ENCODE data around the gene NAV2. TPM values are rescaled to one million over a fixed set of nuclear protein-coding genes. Genes with fewer than 3 reads are reported as not detected.
A peak's percentile ranks its signal among the peaks of the same experiment; 100 is the strongest.

The NAV2 gene
- total RNA-seq, 1 donor from 2014 or later = 33.2 TPM

DNA sequence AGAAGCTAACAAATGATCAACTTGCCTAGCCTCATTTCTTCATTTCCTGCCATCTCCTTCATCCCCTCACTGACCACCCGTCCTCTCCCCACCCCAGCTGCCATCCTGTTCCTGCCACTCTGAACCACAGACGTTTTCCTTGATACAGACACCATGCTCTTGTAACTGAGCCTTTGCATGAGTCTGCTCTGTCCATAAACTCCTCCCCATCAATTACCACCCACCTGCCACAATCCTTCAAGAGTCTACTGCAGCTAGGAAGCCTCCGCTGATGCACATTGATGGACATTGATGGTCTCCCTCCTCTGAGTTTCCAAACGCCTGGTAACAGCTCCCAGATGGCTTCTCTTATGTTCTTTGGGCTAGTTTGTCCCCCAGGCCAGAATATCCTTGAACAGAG, 253.8 kb downstream of the NAV2 start:
- DNase-seq (ENCODE audit: low spot score) = no peak
- no peak for ATAC-seq
- intact Hi-C loops (cut with DNase I) = no loop called here

DNA sequence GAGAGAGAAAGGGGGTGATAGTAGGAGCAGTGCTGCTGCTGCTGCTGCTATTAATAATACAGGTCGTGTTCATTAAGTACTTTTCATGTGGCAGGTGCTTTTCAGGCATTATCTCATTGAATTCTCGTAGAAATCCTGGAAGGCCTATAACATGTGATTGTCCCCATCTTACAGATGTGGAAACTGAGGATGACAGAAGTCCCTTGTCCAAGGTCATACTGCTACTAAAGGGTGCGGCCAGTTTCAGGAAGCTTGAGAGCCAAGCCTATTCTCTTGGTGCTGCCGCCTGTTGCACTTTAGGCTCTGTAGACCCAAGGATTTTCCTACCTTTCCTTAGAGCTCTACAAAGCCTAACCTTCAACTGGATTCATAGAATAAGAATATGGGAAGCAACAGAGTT, 254.3 kb downstream of the NAV2 start:
- intact Hi-C loops (cut with DNase I) = no loop called here
- no peak for DNase-seq (ENCODE audit: low spot score)
- ATAC-seq = no peak

DNA sequence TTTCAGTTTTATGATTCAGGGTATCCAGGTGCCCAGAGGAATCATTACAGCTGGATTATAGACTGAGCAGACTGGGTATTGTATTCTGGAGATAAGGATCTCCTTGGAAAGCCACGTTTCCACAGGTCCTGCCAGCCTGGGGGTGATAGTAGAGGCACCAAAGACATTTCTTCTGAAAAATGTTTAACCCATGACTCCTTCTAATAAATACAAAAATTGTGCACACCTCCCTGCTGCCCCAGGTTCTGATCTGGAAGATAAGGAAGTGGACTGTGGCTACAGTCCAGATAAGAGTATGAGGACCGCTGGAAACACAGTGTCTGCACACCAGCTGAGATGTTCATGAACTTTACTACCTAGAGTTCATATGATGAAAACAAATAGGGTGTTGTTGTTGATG, 255.2 kb downstream of the NAV2 start:
- DNase-seq (ENCODE audit: low spot score) (no peak), ATAC-seq (no peak)
- intact Hi-C loops (cut with DNase I) = no loop called here

DNA sequence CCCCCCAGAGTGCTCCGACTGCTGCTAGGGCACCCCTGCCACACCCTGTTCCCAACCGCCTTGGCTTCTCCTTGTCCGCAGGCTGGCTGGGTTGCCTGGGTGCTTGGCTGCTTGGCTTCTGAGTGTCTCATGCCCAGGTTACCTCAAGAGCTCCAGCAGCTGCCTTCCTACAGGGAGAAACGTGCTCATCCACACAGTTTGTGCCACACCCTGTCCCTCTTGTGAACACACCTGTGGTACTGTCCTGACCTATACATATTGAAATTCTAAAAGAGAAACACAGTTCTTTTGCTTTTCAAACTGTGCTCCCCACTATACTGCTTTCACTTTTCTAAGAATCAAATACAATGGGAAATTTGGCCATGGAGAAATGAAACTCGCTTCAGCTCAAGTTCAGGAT, 256.2 kb downstream of the NAV2 start:
- intact Hi-C loops (cut with DNase I) = no loop called here

DNA sequence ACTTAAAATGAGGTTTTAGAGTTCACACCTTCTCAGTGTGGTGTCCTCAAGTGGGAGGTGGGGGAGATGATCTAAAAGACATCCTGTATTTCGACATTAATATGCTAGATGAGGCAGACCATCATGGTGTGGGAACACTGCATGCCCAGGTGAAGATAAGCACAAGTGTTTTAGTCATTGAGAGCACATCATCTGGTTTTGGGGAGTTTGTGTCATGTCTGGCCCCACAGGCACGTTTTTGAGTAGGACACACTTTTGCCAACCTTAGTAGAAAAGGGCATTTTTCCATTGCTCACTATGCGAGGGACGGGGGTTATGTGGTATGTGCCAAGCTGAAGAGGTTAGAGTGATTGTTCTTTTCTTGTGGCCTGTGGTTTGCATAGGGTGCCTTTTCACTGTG, 258.3 kb downstream of the NAV2 start:
- intact Hi-C loops (cut with DNase I) = no loop called here
- ATAC-seq (no peak), DNase-seq (ENCODE audit: low spot score) (no peak)

More for the DNA sequence above, 256.2 kb downstream of the NAV2 start:
- no peak for DNase-seq (ENCODE audit: low spot score)
- ATAC-seq = no peak

DNA sequence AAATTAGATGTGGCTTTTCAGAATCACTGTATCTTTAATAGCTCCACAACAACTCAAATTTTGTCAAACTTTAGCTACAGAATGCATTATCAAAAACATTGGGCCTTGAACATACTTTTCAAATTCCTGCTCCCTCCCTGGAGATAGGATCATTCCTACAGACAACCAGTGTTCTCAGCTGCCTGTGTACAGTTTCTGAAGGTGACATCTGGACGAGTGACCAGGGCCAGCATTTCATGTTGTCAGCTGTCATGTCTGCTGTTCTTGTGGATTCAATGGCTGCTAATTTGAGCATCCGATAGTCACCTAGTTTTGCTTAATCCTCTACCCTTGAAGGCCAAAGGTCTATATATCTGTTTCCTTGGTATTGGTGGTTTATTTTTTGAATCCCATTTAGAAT, 259.5 kb downstream of the NAV2 start:
- ATAC-seq = no peak
- DNase-seq (ENCODE audit: low spot score) = no peak
- intact Hi-C loops (cut with DNase I) = no loop called here

DNA sequence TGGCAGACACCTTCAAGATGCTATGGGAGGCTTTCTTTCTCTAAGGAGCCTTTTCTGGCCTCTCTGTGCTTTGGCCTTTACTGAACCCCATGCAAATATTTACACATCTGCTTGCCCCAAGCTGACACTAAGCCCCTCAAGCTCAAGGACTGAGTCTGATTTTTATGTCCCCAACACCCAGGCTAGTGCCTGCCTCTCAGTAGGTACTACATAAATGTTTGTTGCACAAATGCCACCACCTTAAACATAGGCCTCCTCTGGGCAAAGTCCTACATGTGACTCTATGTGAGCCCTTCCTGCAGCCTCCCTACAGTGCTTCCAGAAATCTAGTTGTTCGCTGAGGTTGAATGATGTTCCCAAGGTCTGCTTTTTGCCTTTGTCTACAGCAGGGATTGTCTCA, 260.0 kb downstream of the NAV2 start:
- intact Hi-C loops (cut with DNase I) = no loop called here
- no peak for ATAC-seq
- DNase-seq (ENCODE audit: low spot score) = no peak

DNA sequence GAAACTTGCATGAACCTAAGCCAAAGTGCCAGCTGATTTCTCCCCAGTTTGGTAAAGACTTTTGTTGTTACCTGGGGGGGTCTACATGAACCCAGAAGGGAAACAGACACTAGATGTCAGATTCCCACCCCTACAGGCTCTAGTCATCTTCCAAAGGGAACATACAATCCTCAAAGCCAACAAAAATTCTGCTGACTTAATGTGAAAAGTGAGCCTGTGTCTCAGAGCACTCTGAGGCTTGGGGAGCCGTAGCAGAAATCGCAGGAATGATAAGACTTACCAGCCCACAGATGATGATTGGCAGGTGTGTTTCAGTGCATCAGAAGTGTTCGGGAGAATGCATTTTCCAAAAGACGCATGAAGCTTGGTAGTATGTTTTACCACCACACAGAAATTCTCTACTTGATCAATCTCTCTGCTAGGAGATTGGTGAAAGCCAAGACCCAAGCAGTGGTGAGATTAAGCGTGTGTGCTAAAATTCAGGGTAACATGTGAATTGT, 260.5 kb downstream of the NAV2 start:
- no peak for DNase-seq (ENCODE audit: low spot score)
- no peak for ATAC-seq
- intact Hi-C loops (cut with DNase I) = no loop called here

DNA sequence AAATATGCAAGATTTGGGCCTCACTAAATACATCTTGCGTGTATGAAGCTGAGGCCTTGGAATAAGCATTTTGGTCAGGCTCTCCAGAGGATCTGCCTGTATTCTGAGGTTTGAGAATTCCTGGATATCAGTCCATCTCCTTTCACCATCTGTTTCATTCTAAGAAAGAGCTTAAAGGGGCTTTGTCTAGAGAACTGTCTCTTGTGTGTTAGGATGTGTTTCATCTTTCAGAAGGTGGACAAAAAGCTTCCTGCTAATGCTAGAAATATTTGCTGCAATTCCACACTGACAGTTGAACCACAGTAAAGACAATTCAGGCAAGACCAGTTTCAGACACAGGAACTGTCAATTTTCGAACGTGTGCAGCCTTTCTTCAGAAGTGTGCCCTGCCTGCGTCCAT, 262.2 kb downstream of the NAV2 start:
- ATAC-seq (no peak), DNase-seq (ENCODE audit: low spot score) (no peak)

DNA sequence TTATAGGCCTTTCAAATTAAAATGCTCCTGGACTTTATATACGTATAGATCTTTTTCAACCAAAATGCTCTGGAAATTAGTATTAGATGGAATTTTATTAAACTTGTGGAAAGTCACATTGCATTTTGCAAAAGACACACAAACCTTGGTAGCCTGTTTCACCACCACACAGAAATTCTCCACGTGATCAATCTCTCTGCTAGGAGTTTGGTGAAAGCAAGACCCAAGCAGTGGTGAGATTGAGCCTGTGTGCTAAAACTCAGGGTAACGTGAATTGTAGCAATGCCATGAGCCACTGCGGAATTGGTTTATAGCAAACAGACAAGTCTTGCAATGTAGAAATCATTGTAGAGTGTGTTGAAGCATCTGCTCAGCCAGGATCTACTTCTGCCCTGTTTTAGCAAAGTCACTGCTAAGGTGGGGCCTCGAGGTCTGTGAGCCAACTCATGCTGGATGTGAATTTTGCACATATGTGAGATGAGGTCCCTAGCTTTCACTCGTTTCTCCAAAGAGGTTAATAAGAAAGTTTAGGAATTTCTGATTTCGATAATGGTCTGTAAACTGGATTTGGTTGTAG, 262.9 kb downstream of the NAV2 start:
- DNase-seq (ENCODE audit: low spot score) (no peak), ATAC-seq (no peak)
- intact Hi-C loops (cut with DNase I) = no loop called here

More for the DNA sequence above, 262.2 kb downstream of the NAV2 start:
- intact Hi-C loops (cut with DNase I) = no loop called here

DNA sequence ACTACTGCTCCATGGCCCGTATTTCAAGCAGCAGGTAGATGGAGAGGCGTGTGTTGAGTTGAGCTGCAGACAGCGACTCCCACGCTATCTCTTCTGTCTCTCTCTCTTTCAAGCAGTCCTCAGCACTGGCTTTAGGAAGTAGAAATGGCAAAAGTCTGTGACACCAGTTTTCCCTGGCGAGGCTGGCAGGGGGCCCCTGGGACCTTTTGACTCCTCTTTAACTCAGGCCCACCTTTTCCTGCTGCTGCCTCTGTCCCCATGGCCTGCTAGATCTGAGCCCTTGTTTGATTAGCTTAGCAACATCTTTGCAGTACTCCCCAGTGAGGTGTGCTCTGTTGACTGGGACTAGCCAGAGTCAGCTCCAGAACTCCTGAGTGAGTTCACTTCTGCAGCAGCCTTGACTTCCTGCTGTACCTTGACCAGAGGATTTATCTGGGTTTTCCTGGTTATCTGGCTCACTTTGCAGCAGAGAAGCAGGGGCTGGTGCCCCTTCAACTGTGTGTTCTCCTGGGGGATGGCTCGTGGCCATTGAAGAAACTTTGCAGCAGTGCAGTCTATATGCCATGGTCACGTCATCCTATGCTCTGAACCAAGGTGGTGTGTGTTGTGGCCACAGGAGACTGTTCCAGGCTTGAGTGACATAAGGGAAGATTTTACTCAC, 263.8 kb downstream of the NAV2 start:
- DNase-seq (ENCODE audit: low spot score) = no peak

DNA sequence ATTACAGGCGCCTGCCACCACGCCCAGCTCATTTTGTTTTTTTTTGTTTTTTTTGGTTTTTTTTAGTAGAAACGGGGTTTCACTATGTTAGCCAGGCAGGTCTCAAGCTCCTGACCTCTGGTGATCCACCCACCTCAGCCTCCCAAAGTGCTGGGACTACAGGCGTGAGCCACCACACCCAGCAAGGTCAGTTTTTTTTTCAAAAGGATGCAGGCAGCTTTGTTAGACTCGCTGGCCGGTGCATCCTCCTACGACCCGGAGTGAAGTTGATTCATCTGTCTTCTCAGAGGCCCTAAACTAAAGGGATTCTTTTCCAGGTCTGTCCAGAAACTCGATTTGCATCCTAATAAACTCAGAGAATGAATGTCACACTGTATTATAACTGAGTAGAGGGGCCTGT, 265.3 kb downstream of the NAV2 start:
- intact Hi-C loops (cut with DNase I) = no loop called here
- ATAC-seq (no peak), DNase-seq (ENCODE audit: low spot score) (no peak)

More for the DNA sequence above, 263.8 kb downstream of the NAV2 start:
- ATAC-seq = no peak
- intact Hi-C loops (cut with DNase I) = no loop called here

DNA sequence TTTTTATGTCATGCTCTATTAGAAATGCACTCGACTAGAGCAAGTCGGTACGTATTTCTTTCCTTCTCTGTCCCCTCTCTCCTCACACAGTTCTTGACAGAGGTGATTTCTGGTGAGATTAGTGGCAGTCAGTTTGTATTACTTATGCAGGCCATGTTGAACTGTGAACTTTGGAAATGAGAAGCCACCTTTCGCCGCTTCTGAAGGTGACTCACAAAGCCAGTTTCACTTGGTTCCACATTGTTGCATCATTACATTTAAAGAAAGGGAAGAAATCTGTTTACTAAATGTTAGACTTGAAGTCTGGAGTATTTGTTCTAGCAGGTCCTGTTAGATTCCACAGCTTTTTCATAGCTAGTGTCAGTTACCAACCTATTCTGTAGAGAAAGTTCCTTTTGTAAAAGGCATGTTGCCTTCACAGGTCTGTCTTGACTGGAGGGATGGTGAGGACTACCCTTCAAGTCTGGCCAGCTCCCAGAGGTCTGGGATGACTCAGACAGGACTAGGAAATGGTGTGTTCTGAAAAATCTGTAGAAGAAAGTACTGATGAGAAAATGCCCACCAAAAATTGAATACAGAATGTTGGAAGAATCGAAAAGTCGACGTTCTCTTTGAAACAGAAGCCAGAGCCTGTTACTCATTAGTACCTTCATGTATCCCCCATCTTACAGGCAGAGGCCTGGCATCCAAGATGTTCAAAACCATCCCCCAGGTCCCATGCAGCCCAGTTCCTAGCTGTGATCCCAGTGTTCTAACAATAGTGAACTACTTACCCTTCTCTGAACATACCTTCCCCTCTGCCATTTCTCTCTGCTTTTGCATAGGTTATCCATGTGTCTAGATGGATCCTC, 266.3 kb downstream of the NAV2 start:
- DNase-seq (ENCODE audit: low spot score) (no peak), ATAC-seq (no peak)
- intact Hi-C loops (cut with DNase I) = no loop called here

DNA sequence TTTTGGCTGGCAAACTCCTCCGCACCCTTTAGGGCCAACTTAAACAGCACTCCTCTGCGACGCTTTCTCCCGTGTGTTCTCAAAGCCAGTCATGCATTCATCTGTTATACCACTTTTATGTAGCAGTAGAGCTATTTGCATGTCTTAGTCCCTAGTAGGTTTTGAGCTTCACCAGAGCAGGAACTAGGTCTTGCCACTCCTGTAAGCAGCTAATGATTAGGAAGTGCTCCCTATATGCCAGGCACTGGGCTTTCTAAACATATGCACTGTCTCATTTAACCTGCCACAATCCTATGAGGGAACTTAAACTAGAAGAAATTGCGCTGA, 266.8 kb downstream of the NAV2 start:
- intact Hi-C loops (cut with DNase I) = no loop called here
- no peak for ATAC-seq

DNA sequence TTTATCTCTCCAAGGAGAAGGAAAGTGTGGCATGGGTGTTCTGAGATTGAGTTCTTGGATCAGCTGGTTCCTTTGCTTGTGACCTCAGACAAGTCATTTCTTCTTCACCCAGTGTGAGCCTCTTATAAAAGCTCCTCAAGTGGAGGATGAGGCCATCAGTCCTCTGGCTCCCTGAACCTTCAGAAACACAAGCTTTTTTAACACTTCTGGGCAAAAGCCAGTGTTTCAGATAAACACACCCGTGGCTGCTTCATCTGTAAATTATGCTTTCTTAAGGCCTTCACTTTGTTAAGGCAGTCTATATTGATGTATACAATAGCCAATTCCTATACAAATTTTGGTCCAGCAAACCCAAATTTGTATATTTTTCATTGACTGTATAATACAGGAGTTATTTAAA, 267.8 kb downstream of the NAV2 start:
- intact Hi-C loops (cut with DNase I) = no loop called here
- no peak for ATAC-seq
- DNase-seq (ENCODE audit: low spot score) = no peak

More for the DNA sequence above, 266.8 kb downstream of the NAV2 start:
- no peak for DNase-seq (ENCODE audit: low spot score)

DNA sequence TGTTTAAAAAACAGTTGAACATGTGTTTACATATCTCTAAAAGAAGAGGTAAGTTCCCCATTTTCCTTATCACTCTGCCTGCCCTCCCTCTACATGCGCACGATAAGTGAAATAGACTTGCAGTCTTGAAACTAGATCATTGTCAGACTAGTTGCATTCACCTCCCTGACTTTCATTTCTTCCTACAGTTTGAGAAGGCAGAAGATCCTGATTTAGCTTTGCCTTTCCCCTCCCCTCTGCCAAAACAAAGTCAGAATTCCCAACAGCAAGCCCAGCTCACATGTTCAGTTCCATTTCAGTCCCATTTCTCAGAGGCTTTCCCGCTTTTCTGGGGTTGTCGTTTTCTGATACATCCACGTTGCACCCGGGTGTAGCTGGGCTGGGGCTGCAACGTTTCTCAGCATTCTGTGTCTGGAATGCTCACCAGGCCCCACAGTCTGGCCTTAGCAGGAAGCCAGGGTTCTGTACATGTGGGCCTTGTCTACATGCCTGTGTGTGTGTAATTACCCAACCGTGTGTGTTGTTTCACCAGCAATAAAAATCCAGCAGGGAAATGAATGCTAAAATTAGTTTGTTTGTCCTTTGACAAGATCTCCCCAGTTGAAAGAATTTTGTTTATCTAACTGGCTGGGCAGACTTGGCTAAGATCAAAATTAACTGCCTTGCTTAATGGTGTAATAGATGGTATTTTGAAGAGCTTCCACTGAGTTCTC, 268.5 kb downstream of the NAV2 start:
- DNase-seq (ENCODE audit: low spot score) = no peak
- intact Hi-C loops (cut with DNase I) = no loop called here
- peak; percentile 42 for ATAC-seq

DNA sequence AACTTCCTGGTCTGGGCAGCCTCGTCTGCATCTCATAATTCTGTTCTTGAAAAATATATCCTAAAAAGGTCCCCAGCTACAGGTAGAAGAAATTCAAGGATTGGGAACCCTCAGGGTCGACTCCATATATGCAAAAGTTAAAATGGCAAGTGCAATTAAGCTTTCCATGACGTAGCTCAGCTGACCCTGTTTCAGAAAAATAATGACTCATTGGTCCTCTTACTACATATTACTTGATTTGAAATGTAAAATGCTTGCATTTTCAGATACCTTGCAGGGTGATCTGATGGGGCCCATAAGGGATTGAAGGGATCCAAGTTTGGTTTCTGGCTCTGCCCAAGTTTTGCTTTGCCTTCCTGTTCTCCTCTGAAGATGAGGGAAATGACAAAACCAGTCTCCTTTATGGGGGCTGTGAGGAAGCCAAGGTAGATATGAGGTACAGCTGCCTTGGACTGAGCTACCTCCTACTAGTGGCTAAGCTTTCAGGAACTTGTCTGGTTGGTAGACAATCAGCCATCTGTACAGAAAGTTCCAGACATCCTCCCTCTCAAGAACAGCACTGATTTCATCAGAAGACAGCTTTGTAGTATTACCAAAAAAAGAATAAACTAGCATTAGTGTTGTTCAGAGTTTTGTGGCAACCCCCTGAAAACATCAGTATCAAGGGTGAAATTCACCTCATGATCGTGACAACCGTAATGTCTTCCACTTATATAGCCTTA, 270.3 kb downstream of the NAV2 start:
- intact Hi-C loops (cut with DNase I) = no loop called here
- no peak for DNase-seq (ENCODE audit: low spot score)
- no peak for ATAC-seq

DNA sequence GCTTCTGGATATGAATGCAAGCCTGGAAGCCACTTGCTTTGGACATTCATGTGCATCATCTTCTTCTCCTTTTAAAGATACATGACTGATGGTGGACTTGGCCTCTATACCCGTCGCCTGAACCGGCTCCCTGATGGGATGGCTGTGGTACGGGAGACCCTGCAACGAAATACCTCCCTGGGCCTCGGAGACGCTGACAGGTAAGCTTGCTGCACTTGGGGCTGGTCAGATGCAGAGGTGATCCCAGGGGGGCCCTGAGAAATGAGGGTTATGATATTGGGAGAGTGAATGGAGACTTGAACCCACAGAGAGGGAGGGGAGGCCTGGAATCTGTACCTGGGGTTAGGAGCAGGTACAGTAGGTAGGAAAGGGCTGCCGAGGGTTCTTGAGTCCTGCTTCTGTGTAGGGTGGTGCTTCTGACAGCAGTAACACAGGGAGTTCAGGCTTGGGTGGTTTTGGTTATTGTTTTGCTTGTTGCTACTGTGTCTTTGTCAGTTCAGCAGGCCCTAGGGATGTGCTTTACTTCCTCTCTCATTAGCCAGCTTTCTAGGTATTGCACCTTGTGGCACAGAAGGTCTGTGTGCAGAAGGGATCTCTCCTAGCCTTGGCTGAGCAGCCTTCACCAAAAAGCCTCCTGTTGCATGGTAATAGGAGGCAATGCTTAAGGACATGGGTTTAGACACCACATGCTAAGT, 271.6 kb downstream of the NAV2 start:
- DNase-seq (ENCODE audit: low spot score) = no peak
- intact Hi-C loops (cut with DNase I) = no loop called here
- no peak for ATAC-seq
